ENCODE measurements around the gene SRSF7.

DNA sequence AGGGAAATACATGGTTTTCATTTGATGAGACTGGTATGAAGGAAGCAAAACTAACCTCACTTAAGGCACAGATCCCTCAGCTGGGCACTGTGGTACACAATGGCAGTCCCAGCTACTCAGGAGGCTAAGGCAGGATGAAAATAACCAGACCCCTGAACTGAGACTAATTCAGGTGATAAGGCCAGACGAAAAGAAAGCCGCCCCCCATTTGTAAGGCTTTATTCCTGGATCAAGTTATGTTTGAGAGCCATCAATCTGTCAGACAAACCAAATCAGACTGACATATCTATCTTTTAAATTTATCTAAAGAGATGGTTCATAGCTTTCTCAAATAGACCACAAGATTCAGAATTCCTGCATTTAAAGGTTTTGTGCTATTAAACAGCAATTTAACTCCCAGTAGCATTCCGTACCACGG, 4.1 kb downstream of the SRSF7 start:
- TF ChIP-seq POLR2A (IDR thresholded peaks at IDR 0.05) (no peak), POLR2AphosphoS5 (IDR thresholded peaks at IDR 0.05) (no peak)

All from spleen (tissue), 3 donors.